Liver (tissue), 9 donors: ENCODE data around the gene SKI. TPM values are rescaled to one million over a fixed set of nuclear protein-coding genes. Genes with fewer than 3 reads are reported as not detected.

Source experiments
- DNase-seq: peaks from one replicate; pipeline ENCODE4 v3.0.0-alpha.2; 2017; ENCODE audit warnings: low spot score
- H3K27ac ChIP-seq, 2 donors: one replicate each; pipeline ENCODE4 v1.7.0; 2013; ENCODE audit warnings: inconsistent platforms in 2 of 2, low read length in 2 of 2, control low read depth in 1 of 2, low read depth in 1 of 2, mild to moderate bottlenecking in 1 of 2
- H3K27me3 ChIP-seq, 4 donors: one replicate each; pipeline versions ENCODE4 v1.6.1 to v1.7.0; 2013; ENCODE audit warnings: low read length in 3 of 4, inconsistent platforms in 1 of 4, mild to moderate bottlenecking in 1 of 4, moderate library complexity in 1 of 4; ENCODE audit not compliant: control insufficient read depth in 4 of 4, insufficient read depth in 4 of 4
- H3K36me3 ChIP-seq, 4 donors: one replicate each; pipeline versions ENCODE4 v1.6.1 to v1.7.0; 2013; ENCODE audit warnings: low read length in 3 of 4, mild to moderate bottlenecking in 3 of 4, low read depth in 1 of 4, moderate library complexity in 1 of 4; ENCODE audit not compliant: control insufficient read depth in 4 of 4, insufficient read depth in 3 of 4
- H3K4me1 ChIP-seq, 4 donors: one replicate each; pipeline versions ENCODE4 v1.6.1 to v1.7.0; 2013; ENCODE audit warnings: low read length in 3 of 4, mild to moderate bottlenecking in 3 of 4, moderate library complexity in 1 of 4; ENCODE audit not compliant: control insufficient read depth in 4 of 4, insufficient read depth in 4 of 4
- H3K4me3 ChIP-seq, 3 donors: one replicate each; pipeline versions ENCODE4 v1.6.1 to v1.7.0; 2013; ENCODE audit warnings: low read length in 3 of 3, control low read depth in 1 of 3, low read depth in 1 of 3, mild to moderate bottlenecking in 1 of 3
- H3K9ac ChIP-seq, 2 donors: one replicate each; pipeline ENCODE4 v1.7.0; 2013; ENCODE audit warnings: low read length in 2 of 2, mild to moderate bottlenecking in 2 of 2, moderate library complexity in 2 of 2, control low read depth in 1 of 2, low read depth in 1 of 2
- H3K9me3 ChIP-seq, 4 donors: one replicate each; pipeline versions ENCODE4 v1.6.1 to v1.7.0; 2013; ENCODE audit warnings: low read length in 3 of 4; ENCODE audit not compliant: control insufficient read depth in 4 of 4
- ATF3 ChIP-seq: IDR thresholded peaks from 2 replicates; pipeline ENCODE4 v1.6.1; 2016; ENCODE audit warnings: antibody characterized with exemption
- CTCF ChIP-seq: fragments of 150-350 bp; IDR thresholded peaks from 2 replicates; pipeline ENCODE4 v1.5.1; 2017; ENCODE audit warnings: improper control_type of control experiment, low read depth, low read length; ENCODE audit not compliant: missing input control
- EGR1 ChIP-seq, 2 donors: IDR thresholded peaks; 2 replicates each; pipeline ENCODE4 v1.6.1; 2016 to 2018; ENCODE audit warnings: antibody characterized with exemption in 2 of 2, low read depth in 2 of 2
- FOXA1 ChIP-seq: IDR thresholded peaks from 2 replicates; pipeline ENCODE4 v1.6.1; 2016; ENCODE audit warnings: antibody characterized with exemption
- FOXA2 ChIP-seq: IDR thresholded peaks from 2 replicates; pipeline ENCODE4 v1.6.1; 2016; ENCODE audit warnings: antibody characterized with exemption
- GABPA ChIP-seq, 2 donors: IDR thresholded peaks in 1 of 2; conservative IDR thresholded peaks in 1 of 2; 2 replicates each; pipeline ENCODE4 v1.6.1; 2016; ENCODE audit warnings: antibody characterized with exemption in 2 of 2, mild to moderate bottlenecking in 1 of 2, moderate library complexity in 1 of 2
- HNF4A ChIP-seq, 2 donors: conservative IDR thresholded peaks; 2 replicates each; pipeline ENCODE4 v1.6.1; 2016; ENCODE audit warnings: antibody characterized with exemption in 2 of 2, mild to moderate bottlenecking in 2 of 2
- HNF4G ChIP-seq: IDR thresholded peaks from 2 replicates; pipeline ENCODE4 v1.6.1; 2016; ENCODE audit warnings: antibody characterized with exemption
- JUND ChIP-seq, 2 donors: IDR thresholded peaks; 2 replicates each; pipeline ENCODE4 v1.6.1; 2016; ENCODE audit warnings: antibody characterized with exemption in 2 of 2
- MAX ChIP-seq: IDR thresholded peaks from 2 replicates; pipeline ENCODE4 v1.6.1; 2016; ENCODE audit warnings: antibody characterized with exemption
- NR2F2 ChIP-seq: IDR thresholded peaks from 2 replicates; pipeline ENCODE4 v1.6.1; 2016; ENCODE audit warnings: antibody characterized with exemption
- RAD21 ChIP-seq, 2 donors: IDR thresholded peaks; 2 replicates each; pipeline ENCODE4 v1.6.1; 2016; ENCODE audit warnings: antibody characterized with exemption in 2 of 2, mild to moderate bottlenecking in 2 of 2
- RXRA ChIP-seq, 2 donors: IDR thresholded peaks; 2 replicates each; pipeline ENCODE4 v1.6.1; 2017 to 2018; ENCODE audit warnings: antibody characterized with exemption in 2 of 2, mild to moderate bottlenecking in 1 of 2
- SP1 ChIP-seq: IDR thresholded peaks from 2 replicates; pipeline ENCODE4 v1.6.1; 2018; ENCODE audit warnings: antibody characterized with exemption, mild to moderate bottlenecking
- YY1 ChIP-seq: IDR thresholded peaks from 2 replicates; pipeline ENCODE4 v1.6.1; 2016; ENCODE audit warnings: antibody characterized with exemption, mild to moderate bottlenecking
- WGBS: extraction: QIAGEN DNeasy Blood & Tissue Kit; methylation state at CpG from one replicate; pipeline ENCODE4 v1.1.7; 2013; 5-methylcytosine and 5-hydroxymethylcytosine counted together
- polyA plus RNA-seq, 2 donors: library from polyadenylated mRNA; stranded (reverse) in 1 of 2; unstranded in 1 of 2; fragments of 200-250 nt in 1 of 2; fragments of >200 nt in 1 of 2; fragmentation: Nextera tagmentation in 1 of 2; extraction: Ambion mirVana in 1 of 2; gene quantifications; one replicate each; pipeline versions ENCODE4 v1.2.1 to v1.2.3, GENCODE V29; 2013 to 2015
- total RNA-seq, 2 donors: library from RNA; depleted of rRNA; stranded (reverse); fragments of >200 nt; gene quantifications; one replicate each; pipeline ENCODE4 v1.2.3, GENCODE V29; 2014
- TF ChIP-seq, protein P1 (sequence below): IDR thresholded peaks from 2 replicates; pipeline ENCODE4 v1.6.1; 2016; ENCODE audit warnings: antibody characterized with exemption
- donor health status: healthy.
- donor health status: healthy.
- donor health status: healthy.
- donor health status: healthy.
- donor health status: healthy.

SKI gene
- total and polyA plus RNA-seq, 4 donors, result 3.2 to 21.3 (median 19.5) TPM

- TF ChIP-seq ATF3 (no peak), MAX (no peak), EGR1 (IDR thresholded peaks at IDR 0.05; ENCODE audit: low read depth in 2 of 2) (no peak)
Measured at GRCh38 chr1:2198571-2198970, 29.5 kb upstream of the SKI start (continued).

DNA sequence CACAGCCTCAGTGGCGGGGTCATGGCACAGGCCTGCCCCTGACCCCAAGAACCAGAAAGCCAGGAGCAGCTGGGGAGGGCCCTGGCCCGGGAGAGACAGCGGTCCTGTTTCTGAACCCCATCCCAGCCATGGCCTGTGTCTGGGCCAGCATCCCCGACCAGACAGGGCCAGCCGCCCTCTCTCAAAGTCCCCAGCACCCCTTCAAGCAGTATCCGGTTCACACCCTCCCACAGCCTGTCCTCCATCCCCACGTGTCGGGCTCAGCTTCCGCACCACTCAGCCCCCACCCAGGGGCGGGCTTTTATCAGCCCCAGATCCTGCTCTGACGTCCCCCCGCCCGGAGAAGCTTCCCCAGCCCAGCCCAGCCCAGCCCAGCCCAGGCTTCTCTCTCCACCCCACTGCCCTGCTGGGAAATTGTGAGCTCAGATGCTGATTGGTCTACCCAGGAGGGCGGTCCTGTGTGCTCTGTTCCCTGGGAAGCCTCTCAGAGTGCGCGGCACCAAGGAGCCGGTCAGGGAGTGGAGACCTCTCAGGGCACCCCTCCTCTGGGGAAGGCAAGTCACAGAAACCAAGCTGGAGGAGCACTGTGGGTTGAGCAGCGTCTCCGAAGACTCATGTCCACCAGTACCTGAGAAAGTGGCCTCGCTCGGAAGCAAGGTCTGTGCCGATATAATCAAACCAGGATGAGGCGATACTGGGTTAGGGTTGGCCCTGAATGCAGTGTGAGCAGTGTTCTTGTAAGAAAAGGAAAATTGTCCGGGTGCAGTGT is 28.9 kb upstream of the SKI start:
- H3K9me3 ChIP-seq, result no peaks in the 10 kb centered on the region
- H3K4me1 ChIP-seq, result peaks cover 3 to 22% (median 11%) of the 10 kb centered on the region in 4 donors
- H3K4me3 ChIP-seq, result peak overlapping the region in 2 of 3 donors; percentile 42 to 74
- peak overlapping the region; percentile 49 to 61 for H3K27ac ChIP-seq
- TF ChIP-seq HNF4A (conservative IDR thresholded peaks at IDR 0.05) (no peak), HNF4G (no peak), ATF3 (no peak), CTCF (no peak), FOXA1 (no peak), RXRA (IDR thresholded peaks at IDR 0.05) (peak in 1 of 2 donors; percentile 4), NR2F2 (no peak), EGR1 (IDR thresholded peaks at IDR 0.05; ENCODE audit: low read depth in 2 of 2) (no peak), GABPA (IDR thresholded peaks at IDR 0.05 in 1 of 2, conservative IDR thresholded peaks at IDR 0.05 in 1 of 2) (no peak), RAD21 (IDR thresholded peaks at IDR 0.05) (peak; percentile 49 to 54), YY1 (peak; percentile 44), JUND (IDR thresholded peaks at IDR 0.05) (no peak), SP1 (peak; percentile 57), FOXA2 (no peak), MAX (peak; percentile 72)
- TF ChIP-seq, protein P1, sequence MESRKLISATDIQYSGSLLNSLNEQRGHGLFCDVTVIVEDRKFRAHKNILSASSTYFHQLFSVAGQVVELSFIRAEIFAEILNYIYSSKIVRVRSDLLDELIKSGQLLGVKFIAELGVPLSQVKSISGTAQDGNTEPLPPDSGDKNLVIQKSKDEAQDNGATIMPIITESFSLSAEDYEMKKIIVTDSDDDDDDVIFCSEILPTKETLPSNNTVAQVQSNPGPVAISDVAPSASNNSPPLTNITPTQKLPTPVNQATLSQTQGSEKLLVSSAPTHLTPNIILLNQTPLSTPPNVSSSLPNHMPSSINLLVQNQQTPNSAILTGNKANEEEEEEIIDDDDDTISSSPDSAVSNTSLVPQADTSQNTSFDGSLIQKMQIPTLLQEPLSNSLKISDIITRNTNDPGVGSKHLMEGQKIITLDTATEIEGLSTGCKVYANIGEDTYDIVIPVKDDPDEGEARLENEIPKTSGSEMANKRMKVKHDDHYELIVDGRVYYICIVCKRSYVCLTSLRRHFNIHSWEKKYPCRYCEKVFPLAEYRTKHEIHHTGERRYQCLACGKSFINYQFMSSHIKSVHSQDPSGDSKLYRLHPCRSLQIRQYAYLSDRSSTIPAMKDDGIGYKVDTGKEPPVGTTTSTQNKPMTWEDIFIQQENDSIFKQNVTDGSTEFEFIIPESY, result no peak
- peak; percentile 84 for DNase-seq
- H3K9ac ChIP-seq, result peak overlapping the region in 1 of 2 donors; percentile 68
- no peaks in the 10 kb centered on the region for H3K36me3 ChIP-seq
- WGBS, result 33% methylated on average over 24 of the region's 24 CpGs
- no peaks in the 10 kb centered on the region for H3K27me3 ChIP-seq
